C4-2B (cell line): ENCODE measurements around the gene KRT33B.

Experiments
- ZFX ChIP-seq: fragments of 450-650 bp; IDR thresholded peaks from 2 replicates; pipeline ENCODE4 v1.6.1; 2017
- TF ChIP-seq, protein P1 (sequence below): fragments of 450-650 bp; conservative IDR thresholded peaks from 2 replicates; pipeline ENCODE4 v1.5.1; 2017; ENCODE audit warnings: mild to moderate bottlenecking

DNA sequence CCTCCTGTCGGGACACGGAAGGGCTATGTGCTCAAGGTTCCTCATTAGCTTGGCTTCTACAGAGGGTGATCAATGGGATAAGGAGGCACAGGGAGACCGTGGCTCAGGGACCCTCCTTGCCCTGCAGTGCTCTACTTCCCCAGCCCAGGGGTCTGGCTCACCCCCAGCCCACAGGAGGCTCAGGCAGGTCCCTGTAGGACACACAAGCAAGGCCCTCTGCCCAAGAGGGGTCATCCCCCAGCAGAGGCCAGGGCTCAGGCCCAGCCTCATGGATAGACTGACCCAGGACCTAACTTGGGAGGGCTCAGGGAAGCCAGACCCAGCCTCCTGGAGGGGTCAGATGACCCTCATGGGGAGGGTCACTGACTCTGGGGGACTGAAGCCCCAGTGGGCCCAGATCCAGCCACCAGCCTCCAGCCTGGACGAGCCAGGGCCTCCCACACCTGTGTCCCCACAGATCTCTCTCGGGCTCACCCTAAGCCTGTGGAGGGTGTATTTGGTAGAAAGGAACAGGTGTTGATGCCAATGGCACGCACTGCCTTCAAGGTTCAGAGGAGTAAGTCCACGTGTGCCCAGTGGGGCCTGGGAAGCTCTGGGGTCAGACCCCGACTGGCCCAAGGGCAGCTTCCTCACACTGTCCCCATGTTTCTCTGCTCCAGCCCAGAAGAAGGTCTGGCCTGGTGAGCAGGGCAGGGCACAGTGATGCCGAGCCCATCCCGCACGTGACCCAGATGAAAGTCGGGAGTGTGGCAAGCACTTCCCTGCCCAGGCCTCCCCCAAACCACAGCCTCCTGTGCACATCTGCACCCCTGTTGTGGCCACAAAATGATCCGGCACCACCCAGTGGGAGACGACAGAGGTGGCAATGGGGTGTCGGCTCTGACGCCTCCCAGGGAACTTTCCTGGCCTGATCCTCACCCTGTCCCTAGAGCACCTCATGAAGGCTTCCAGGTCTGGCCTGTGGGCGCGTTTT lies 43.2 kb downstream of the KRT33B start:
- TF ChIP-seq, protein P1, sequence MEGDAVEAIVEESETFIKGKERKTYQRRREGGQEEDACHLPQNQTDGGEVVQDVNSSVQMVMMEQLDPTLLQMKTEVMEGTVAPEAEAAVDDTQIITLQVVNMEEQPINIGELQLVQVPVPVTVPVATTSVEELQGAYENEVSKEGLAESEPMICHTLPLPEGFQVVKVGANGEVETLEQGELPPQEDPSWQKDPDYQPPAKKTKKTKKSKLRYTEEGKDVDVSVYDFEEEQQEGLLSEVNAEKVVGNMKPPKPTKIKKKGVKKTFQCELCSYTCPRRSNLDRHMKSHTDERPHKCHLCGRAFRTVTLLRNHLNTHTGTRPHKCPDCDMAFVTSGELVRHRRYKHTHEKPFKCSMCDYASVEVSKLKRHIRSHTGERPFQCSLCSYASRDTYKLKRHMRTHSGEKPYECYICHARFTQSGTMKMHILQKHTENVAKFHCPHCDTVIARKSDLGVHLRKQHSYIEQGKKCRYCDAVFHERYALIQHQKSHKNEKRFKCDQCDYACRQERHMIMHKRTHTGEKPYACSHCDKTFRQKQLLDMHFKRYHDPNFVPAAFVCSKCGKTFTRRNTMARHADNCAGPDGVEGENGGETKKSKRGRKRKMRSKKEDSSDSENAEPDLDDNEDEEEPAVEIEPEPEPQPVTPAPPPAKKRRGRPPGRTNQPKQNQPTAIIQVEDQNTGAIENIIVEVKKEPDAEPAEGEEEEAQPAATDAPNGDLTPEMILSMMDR = no peak
- no peak for TF ChIP-seq ZFX
